WTC11 (cell line): ENCODE measurements around the gene ITPR1. TPM values are rescaled to one million over a fixed set of nuclear protein-coding genes. Genes with fewer than 3 reads are reported as not detected.

ENCODE experiments used
- ATAC-seq: fragments of 200-7000 bp; cut with Tn5 transposase; 2 replicates; pipeline ENCODE4 v1.10.0; 2021; ENCODE audit warnings: mild to moderate bottlenecking, moderate library complexity
- CTCF ChIA-PET: fragments of 300-600 bp; sonication (Branson Sonifier 250); formaldehyde crosslinking; loops from one replicate; lab custom pipeline; 2021; ENCODE audit warnings: antibody characterized with exemption; lab: Charles Lee
- POLR2A ChIA-PET: fragments of 350-600 bp; sonication (Branson Sonifier 250); formaldehyde crosslinking; loops from one replicate; lab custom pipeline; 2021; ENCODE audit warnings: antibody characterized with exemption; lab: Charles Lee
- DNase-seq: peaks from one replicate; pipeline ENCODE4 v3.0.0; 2021; ENCODE audit warnings: low spot score
- H3K27ac Mint-ChIP-seq: 2 replicates; pipeline ENCODE4 v1.8.0; 2021; ENCODE audit warnings: mixed read lengths
- H3K27me3 Mint-ChIP-seq: 2 replicates; pipeline ENCODE4 v1.8.0; 2021; ENCODE audit warnings: low read depth, mild to moderate bottlenecking, moderate library complexity, mixed read lengths
- H3K36me3 Mint-ChIP-seq: 2 replicates; pipeline ENCODE4 v1.8.0; 2021; ENCODE audit warnings: mixed read lengths
- H3K4me1 Mint-ChIP-seq: 2 replicates; pipeline ENCODE4 v1.8.0; 2022; ENCODE audit warnings: mixed read lengths
- H3K4me3 Mint-ChIP-seq: 2 replicates; pipeline ENCODE4 v1.8.0; 2021; ENCODE audit warnings: mild to moderate bottlenecking, moderate library complexity, mixed read lengths
- H3K9me3 Mint-ChIP-seq: 2 replicates; pipeline ENCODE4 v1.8.0; 2021; ENCODE audit warnings: mixed read lengths
- CBFB ChIP-seq: sonication (generic); formaldehyde crosslinking; IDR thresholded peaks from 2 replicates; pipeline ENCODE4 v1.8.1; 2022; ENCODE audit warnings: mild to moderate bottlenecking, low read depth, missing genetic modification reagents
- GTF2I ChIP-seq: fragments of 250-450 bp; sonication (Bioruptor Pico); conservative IDR thresholded peaks from 2 replicates; pipeline ENCODE4 v1.4.0; 2021; ENCODE audit warnings: mild to moderate bottlenecking
- JUN ChIP-seq: sonication (generic); formaldehyde crosslinking; IDR thresholded peaks from 2 replicates; pipeline ENCODE4 v1.8.0; 2023; ENCODE audit warnings: mild to moderate bottlenecking, missing genetic modification reagents
- MXD4 ChIP-seq: fragments of 250-450 bp; sonication (Bioruptor Pico); IDR thresholded peaks from 2 replicates; pipeline ENCODE4 v1.8.0; 2021; ENCODE audit warnings: mild to moderate bottlenecking, moderate library complexity, borderline replicate concordance
- MYBL2 ChIP-seq: sonication (generic); formaldehyde crosslinking; IDR thresholded peaks from 2 replicates; pipeline ENCODE4 v1.8.1; 2023; ENCODE audit warnings: mild to moderate bottlenecking, moderate library complexity, missing genetic modification reagents
- NFATC4 ChIP-seq: fragments of 250-450 bp; sonication (Bioruptor Pico); IDR thresholded peaks from 2 replicates; pipeline ENCODE4 v1.9.0; 2021; ENCODE audit warnings: mild to moderate bottlenecking
- PRRX2 ChIP-seq: fragments of 250-450 bp; sonication (Bioruptor Pico); IDR thresholded peaks from 2 replicates; pipeline ENCODE4 v1.8.0; 2021; ENCODE audit warnings: mild to moderate bottlenecking
- SMAD3 ChIP-seq: sonication (generic); formaldehyde crosslinking; IDR thresholded peaks from 2 replicates; pipeline ENCODE4 v1.8.0; 2022; ENCODE audit warnings: missing genetic modification reagents, mild to moderate bottlenecking, borderline replicate concordance
- TEAD1 ChIP-seq: sonication (generic); formaldehyde crosslinking; IDR thresholded peaks from 2 replicates; pipeline ENCODE4 v1.8.0; 2022; ENCODE audit warnings: mild to moderate bottlenecking, missing genetic modification reagents
- TP53 ChIP-seq: sonication (generic); formaldehyde crosslinking; IDR thresholded peaks from 2 replicates; pipeline ENCODE4 v1.8.1; 2023; ENCODE audit warnings: mild to moderate bottlenecking, missing genetic modification reagents
- ZNF232 ChIP-seq: sonication (generic); formaldehyde crosslinking; IDR thresholded peaks from 2 replicates; pipeline ENCODE4 v1.8.0; 2022; ENCODE audit warnings: mild to moderate bottlenecking, missing genetic modification reagents
- ZNF263 ChIP-seq: sonication (generic); formaldehyde crosslinking; IDR thresholded peaks from 2 replicates; pipeline ENCODE4 v1.8.1; 2022; ENCODE audit warnings: low read depth, mild to moderate bottlenecking, moderate library complexity, missing genetic modification reagents
- total RNA-seq: library from RNA; stranded (reverse); gene quantifications from 3 replicates; pipeline ENCODE4 v1.2.3, GENCODE V29; 2021
- TF ChIP-seq, protein P1 (sequence below): sonication (generic); formaldehyde crosslinking; IDR thresholded peaks from 2 replicates; pipeline ENCODE4 v1.8.0; 2022; ENCODE audit warnings: missing genetic modification reagents
- TF ChIP-seq, protein P2 (sequence below): sonication (generic); formaldehyde crosslinking; conservative IDR thresholded peaks from 2 replicates; pipeline ENCODE4 v1.8.1; 2023; ENCODE audit warnings: mild to moderate bottlenecking, low read depth, missing genetic modification reagents, moderate library complexity
- TF ChIP-seq, protein P3 (sequence below): fragments of 250-450 bp; sonication (Bioruptor Pico); IDR thresholded peaks from 2 replicates; pipeline ENCODE4 v2.1.2; 2022; ENCODE audit warnings: mild to moderate bottlenecking, moderate library complexity
- TF ChIP-seq, protein P4 (sequence below): sonication (generic); formaldehyde crosslinking; IDR thresholded peaks from 2 replicates; pipeline ENCODE4 v1.8.1; 2022; ENCODE audit warnings: missing genetic modification reagents, borderline replicate concordance
- TF ChIP-seq, protein P5 (sequence below): fragments of 250-450 bp; sonication (Bioruptor Pico); IDR thresholded peaks from 2 replicates; pipeline ENCODE4 v1.9.0; 2021; ENCODE audit warnings: mild to moderate bottlenecking
- TF ChIP-seq, protein P6 (sequence below): sonication (generic); formaldehyde crosslinking; IDR thresholded peaks from 2 replicates; pipeline ENCODE4 v1.8.1; 2022; ENCODE audit warnings: mild to moderate bottlenecking, missing genetic modification reagents, moderate library complexity, borderline replicate concordance

The ITPR1 gene
- total RNA-seq, 1 experiment from 2014 or later = 11.8 TPM

DNA sequence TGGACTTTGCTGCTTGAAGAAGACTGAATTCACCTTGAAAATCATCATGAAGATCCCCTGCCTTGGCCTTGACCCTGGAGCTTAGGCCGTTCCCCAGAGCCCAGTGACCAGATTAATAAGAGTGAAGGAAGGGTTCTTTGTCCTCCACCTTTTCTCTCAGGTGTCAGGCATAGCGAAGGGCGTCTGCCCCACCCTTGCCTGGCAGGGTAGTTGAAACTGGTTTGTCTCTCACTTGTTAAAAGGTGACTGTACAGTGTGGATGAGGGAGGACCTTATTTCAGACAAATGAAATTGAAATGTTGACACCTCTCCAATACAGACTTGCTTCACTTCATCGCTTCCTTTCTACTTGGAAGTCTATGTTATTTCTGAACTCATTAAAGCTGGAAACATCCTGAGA is 262.4 kb downstream of the ITPR1 start (continued):
- TF ChIP-seq, protein P1, sequence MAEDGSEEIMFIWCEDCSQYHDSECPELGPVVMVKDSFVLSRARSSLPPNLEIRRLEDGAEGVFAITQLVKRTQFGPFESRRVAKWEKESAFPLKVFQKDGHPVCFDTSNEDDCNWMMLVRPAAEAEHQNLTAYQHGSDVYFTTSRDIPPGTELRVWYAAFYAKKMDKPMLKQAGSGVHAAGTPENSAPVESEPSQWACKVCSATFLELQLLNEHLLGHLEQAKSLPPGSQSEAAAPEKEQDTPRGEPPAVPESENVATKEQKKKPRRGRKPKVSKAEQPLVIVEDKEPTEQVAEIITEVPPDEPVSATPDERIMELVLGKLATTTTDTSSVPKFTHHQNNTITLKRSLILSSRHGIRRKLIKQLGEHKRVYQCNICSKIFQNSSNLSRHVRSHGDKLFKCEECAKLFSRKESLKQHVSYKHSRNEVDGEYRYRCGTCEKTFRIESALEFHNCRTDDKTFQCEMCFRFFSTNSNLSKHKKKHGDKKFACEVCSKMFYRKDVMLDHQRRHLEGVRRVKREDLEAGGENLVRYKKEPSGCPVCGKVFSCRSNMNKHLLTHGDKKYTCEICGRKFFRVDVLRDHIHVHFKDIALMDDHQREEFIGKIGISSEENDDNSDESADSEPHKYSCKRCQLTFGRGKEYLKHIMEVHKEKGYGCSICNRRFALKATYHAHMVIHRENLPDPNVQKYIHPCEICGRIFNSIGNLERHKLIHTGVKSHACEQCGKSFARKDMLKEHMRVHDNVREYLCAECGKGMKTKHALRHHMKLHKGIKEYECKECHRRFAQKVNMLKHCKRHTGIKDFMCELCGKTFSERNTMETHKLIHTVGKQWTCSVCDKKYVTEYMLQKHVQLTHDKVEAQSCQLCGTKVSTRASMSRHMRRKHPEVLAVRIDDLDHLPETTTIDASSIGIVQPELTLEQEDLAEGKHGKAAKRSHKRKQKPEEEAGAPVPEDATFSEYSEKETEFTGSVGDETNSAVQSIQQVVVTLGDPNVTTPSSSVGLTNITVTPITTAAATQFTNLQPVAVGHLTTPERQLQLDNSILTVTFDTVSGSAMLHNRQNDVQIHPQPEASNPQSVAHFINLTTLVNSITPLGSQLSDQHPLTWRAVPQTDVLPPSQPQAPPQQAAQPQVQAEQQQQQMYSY (CRISPR knock-in tag) = no peak
- TF ChIP-seq TEAD1 (CRISPR knock-in tag) (no peak), MXD4 (CRISPR knock-in tag) (no peak), ZNF263 (no peak), ZNF232 (CRISPR knock-in tag) (no peak)
- TF ChIP-seq, protein P2, sequence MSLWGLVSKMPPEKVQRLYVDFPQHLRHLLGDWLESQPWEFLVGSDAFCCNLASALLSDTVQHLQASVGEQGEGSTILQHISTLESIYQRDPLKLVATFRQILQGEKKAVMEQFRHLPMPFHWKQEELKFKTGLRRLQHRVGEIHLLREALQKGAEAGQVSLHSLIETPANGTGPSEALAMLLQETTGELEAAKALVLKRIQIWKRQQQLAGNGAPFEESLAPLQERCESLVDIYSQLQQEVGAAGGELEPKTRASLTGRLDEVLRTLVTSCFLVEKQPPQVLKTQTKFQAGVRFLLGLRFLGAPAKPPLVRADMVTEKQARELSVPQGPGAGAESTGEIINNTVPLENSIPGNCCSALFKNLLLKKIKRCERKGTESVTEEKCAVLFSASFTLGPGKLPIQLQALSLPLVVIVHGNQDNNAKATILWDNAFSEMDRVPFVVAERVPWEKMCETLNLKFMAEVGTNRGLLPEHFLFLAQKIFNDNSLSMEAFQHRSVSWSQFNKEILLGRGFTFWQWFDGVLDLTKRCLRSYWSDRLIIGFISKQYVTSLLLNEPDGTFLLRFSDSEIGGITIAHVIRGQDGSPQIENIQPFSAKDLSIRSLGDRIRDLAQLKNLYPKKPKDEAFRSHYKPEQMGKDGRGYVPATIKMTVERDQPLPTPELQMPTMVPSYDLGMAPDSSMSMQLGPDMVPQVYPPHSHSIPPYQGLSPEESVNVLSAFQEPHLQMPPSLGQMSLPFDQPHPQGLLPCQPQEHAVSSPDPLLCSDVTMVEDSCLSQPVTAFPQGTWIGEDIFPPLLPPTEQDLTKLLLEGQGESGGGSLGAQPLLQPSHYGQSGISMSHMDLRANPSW = no peak
- TF ChIP-seq, all 79 proteins: peak for 0

DNA sequence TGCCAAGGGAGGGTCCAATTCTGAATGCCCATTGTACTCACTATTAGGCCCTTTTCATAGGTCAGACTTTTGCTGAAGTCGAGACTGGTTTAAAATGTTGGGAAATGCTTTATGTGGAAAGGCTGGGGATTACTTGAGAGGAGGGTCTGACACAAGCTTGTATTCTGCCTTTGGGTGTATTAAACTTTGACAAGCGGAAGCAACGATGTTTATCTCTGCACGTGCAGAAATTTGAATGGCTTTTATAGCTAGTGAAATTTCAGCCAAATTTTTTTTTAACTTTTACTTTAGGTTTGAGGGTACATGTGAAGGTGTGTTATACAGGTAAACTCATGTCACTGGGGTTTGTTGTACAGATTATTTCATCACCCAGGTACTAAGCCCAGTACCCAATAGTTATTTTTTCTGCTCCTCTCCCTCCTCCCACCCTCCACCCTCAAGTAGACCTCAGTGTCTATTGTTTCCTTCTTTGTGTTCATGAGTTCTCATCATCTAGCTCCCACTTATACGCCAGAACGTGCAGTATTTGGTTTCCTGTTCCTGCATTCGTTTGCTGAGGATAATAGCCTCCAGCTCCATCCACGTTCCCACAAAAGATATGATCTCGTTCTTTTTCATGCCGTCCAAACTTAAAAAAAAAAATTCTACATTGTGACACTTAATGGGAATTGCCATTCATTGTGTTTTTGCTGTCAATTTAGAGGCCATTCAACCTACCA is 263.1 kb downstream of the ITPR1 start:
- POLR2A ChIA-PET = no interaction called here
- TF ChIP-seq SMAD3 (no peak), PRRX2 (CRISPR knock-in tag) (no peak)
- TF ChIP-seq, protein P3, sequence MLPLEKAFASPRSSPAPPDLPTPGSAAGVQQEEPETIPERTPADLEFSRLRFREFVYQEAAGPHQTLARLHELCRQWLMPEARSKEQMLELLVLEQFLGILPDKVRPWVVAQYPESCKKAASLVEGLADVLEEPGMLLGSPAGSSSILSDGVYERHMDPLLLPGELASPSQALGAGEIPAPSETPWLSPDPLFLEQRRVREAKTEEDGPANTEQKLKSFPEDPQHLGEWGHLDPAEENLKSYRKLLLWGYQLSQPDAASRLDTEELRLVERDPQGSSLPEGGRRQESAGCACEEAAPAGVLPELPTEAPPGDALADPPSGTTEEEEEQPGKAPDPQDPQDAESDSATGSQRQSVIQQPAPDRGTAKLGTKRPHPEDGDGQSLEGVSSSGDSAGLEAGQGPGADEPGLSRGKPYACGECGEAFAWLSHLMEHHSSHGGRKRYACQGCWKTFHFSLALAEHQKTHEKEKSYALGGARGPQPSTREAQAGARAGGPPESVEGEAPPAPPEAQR (CRISPR knock-in tag) = no peak
- TF ChIP-seq, protein P4, sequence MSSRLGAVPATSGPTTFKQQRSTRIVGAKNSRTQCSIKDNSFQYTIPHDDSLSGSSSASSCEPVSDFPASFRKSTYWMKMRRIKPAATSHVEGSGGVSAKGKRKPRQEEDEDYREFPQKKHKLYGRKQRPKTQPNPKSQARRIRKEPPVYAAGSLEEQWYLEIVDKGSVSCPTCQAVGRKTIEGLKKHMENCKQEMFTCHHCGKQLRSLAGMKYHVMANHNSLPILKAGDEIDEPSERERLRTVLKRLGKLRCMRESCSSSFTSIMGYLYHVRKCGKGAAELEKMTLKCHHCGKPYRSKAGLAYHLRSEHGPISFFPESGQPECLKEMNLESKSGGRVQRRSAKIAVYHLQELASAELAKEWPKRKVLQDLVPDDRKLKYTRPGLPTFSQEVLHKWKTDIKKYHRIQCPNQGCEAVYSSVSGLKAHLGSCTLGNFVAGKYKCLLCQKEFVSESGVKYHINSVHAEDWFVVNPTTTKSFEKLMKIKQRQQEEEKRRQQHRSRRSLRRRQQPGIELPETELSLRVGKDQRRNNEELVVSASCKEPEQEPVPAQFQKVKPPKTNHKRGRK (CRISPR knock-in tag) = no peak
- TF ChIP-seq, all 79 proteins: peak for 0
- ATAC-seq (no peak), DNase-seq (no peak)
- CTCF ChIA-PET = interaction anchor here (0.6 to 0.9 kb wide), 2 partner anchors 36 to 45 kb away, joined by 3 to 4 read pairs; no protein-coding TSS in a partner anchor
- no peaks in the 10 kb centered on the region for H3K36me3 Mint-ChIP-seq
- peaks cover 6% of the 10 kb centered on the region for H3K4me1 Mint-ChIP-seq
- H3K9me3 Mint-ChIP-seq = peaks cover 5% of the 10 kb centered on the region
- H3K27ac Mint-ChIP-seq = no peak overlapping the region
- H3K4me3 Mint-ChIP-seq = no peak overlapping the region
- H3K27me3 Mint-ChIP-seq = no peaks in the 10 kb centered on the region

DNA sequence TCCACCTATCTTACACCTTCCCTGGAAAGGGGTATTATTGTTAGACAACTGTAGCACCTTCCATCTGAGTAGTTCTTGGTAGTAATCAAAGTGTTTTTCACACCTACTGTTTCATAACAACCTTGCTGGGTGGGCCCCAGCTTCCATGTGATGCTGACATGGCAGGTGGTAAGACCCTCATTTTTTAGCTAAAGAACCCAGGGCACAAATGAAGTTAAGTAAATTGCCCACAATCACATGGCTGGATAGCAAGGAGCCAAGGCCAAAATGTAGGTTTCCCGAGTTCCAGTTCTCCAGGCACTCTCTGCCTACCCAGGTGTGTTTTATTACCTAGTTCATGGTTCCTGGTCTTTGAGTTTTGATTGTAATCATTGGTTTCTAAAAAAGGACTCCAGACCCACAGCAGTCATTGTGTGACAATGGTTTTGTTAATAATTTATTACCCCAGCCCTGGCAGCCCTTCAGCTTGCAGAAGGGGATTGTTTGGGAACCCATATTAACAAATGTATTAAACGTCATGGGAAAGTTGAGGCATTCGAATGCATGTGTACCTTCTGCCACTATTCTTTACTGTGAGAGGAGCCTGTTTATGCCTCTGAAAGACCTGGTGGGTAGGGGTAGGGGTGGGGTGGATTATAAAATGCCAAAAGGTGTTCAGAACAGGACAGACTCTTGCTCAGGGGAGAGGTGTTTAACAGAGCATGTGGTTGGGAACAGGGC is 263.9 kb downstream of the ITPR1 start:
- Mint-ChIP-seq H3K36me3 (no peaks in the 10 kb centered on the region), H3K27me3 (no peaks in the 10 kb centered on the region), H3K27ac (no peak overlapping the region), H3K4me1 (no peaks in the 10 kb centered on the region), H3K9me3 (peaks cover 5% of the 10 kb centered on the region), H3K4me3 (no peak overlapping the region)
- ATAC-seq (no peak), DNase-seq (no peak)
- ChIA-PET POLR2A (no interaction called here), CTCF (interaction anchor here (0.6 to 0.9 kb wide), 2 partner anchors 37 to 46 kb away, joined by 3 to 4 read pairs; no protein-coding TSS in a partner anchor)
- TF ChIP-seq, protein P5, sequence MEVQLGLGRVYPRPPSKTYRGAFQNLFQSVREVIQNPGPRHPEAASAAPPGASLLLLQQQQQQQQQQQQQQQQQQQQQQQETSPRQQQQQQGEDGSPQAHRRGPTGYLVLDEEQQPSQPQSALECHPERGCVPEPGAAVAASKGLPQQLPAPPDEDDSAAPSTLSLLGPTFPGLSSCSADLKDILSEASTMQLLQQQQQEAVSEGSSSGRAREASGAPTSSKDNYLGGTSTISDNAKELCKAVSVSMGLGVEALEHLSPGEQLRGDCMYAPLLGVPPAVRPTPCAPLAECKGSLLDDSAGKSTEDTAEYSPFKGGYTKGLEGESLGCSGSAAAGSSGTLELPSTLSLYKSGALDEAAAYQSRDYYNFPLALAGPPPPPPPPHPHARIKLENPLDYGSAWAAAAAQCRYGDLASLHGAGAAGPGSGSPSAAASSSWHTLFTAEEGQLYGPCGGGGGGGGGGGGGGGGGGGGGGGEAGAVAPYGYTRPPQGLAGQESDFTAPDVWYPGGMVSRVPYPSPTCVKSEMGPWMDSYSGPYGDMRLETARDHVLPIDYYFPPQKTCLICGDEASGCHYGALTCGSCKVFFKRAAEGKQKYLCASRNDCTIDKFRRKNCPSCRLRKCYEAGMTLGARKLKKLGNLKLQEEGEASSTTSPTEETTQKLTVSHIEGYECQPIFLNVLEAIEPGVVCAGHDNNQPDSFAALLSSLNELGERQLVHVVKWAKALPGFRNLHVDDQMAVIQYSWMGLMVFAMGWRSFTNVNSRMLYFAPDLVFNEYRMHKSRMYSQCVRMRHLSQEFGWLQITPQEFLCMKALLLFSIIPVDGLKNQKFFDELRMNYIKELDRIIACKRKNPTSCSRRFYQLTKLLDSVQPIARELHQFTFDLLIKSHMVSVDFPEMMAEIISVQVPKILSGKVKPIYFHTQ (CRISPR knock-in tag) = no peak
- TF ChIP-seq MYBL2 (CRISPR knock-in tag) (no peak), ZNF232 (CRISPR knock-in tag) (no peak), NFATC4 (CRISPR knock-in tag) (no peak), CBFB (no peak), MXD4 (CRISPR knock-in tag) (no peak), TP53 (CRISPR knock-in tag) (no peak), PRRX2 (CRISPR knock-in tag) (no peak), GTF2I (CRISPR knock-in tag) (no peak), JUN (no peak)
- TF ChIP-seq, protein P6, sequence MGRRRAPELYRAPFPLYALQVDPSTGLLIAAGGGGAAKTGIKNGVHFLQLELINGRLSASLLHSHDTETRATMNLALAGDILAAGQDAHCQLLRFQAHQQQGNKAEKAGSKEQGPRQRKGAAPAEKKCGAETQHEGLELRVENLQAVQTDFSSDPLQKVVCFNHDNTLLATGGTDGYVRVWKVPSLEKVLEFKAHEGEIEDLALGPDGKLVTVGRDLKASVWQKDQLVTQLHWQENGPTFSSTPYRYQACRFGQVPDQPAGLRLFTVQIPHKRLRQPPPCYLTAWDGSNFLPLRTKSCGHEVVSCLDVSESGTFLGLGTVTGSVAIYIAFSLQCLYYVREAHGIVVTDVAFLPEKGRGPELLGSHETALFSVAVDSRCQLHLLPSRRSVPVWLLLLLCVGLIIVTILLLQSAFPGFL = no peak
